ENCODE measurements around the gene RAB31. TPM values are rescaled to one million over a fixed set of nuclear protein-coding genes. Genes with fewer than 3 reads are reported as not detected.
"Not testable (repeated sequence)": the region's sequence is repeated elsewhere in the genome, so short reads cannot be mapped to it uniquely, and the experiment has no call there.

Gene RAB31
- total RNA-seq, 4 donors from 2014 or later: 12.2 to 22.0 (median 15.6) TPM

DNA sequence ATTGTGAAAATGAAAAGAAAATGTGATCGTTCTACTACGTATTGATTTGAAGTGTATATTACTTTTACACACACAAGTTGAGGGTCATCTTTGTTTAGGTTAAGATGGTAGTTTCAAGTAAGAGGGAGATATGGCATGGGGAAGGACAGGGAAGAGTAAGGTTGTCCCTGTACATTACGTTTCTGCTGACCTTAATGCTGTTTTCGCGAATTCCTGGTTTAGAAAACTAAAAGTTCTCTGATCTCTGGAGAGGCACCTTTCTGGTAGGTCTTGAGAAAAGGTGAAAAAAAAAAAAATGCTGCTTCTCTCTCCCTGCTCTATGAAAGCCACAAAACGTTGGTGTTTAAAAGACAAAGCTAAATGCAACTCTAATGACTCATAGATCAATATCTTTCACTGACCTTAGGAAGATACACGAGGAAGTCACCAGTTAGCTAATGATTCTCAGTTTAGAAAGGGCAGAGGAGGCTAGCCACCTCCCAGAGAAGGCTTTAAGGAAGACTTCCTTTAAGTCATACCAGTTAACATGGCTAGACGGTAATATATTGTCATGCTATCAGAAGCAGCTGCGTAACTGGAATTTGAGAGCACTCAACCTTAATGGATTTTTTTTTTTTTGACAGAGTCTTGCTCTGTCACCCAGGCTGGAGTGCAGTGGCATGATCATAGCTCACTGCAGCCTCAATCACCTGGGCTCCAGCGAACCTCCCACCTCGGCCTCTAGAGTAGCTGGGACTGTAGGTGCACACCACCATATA is 190.9 kb downstream of the RAB31 start:
- WGBS, 2 donors: 77 to 79% methylated on average over 11 of the region's 11 CpGs
- no peak for TF ChIP-seq POLR2A (IDR thresholded peaks at IDR 0.05)
- TF ChIP-seq, protein P1, sequence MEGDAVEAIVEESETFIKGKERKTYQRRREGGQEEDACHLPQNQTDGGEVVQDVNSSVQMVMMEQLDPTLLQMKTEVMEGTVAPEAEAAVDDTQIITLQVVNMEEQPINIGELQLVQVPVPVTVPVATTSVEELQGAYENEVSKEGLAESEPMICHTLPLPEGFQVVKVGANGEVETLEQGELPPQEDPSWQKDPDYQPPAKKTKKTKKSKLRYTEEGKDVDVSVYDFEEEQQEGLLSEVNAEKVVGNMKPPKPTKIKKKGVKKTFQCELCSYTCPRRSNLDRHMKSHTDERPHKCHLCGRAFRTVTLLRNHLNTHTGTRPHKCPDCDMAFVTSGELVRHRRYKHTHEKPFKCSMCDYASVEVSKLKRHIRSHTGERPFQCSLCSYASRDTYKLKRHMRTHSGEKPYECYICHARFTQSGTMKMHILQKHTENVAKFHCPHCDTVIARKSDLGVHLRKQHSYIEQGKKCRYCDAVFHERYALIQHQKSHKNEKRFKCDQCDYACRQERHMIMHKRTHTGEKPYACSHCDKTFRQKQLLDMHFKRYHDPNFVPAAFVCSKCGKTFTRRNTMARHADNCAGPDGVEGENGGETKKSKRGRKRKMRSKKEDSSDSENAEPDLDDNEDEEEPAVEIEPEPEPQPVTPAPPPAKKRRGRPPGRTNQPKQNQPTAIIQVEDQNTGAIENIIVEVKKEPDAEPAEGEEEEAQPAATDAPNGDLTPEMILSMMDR (IDR thresholded peaks at IDR 0.05): no peak
- no peak overlapping the region for H3K4me3 ChIP-seq (ENCODE audit: low read depth, poor library complexity, severe bottlenecking)
- DNase-seq (ENCODE audit: low spot score in 2 of 2): no peak
- intact Hi-C loops (cut with DNase I; ENCODE audit: low total_unique reads): no loop called here

DNA sequence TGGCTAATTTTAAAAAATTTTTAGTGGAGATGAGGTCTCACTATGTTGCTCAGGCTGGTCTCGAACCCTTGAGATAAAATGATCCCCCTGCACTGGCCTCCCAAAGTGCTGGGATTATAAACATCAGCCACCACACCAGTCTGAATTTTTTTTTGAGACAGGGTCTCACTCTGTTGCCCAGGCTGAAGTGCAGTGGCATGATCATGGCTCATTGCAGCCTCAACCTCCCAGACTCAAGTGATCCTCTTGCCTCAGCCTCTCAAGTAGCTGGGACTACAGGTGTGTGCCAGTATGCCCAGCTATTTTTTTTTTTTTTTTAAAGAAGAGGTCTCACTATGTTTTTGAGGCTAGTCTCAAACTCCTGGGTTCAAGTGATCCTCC is 191.4 kb downstream of the RAB31 start:
- 93 to 100% methylated on average over 1 of the region's 1 CpG for WGBS, 2 donors
- intact Hi-C loops (cut with DNase I; ENCODE audit: low total_unique reads): not testable (repeated sequence)

DNA sequence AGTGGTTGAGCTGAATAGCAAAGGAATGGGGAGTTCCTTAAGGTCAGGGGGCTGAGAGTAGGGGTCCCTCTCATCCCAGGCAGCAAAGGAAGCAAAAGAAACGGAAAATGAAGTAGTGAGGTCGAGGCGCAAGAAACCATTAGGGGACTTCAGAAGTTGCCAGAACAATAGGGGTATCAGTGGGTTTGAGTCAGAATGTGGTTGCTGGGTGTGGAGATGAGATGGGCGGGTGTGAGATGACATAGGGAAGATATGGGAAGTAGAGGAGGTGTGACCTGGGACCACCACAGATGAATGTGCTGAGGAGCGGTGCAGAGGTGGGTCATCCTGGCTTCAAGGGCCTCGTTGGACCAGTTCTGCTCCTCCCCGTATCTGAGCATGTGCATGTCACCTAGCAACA is 192.6 kb downstream of the RAB31 start:
- H3K4me3 ChIP-seq (ENCODE audit: low read depth, poor library complexity, severe bottlenecking): no peak overlapping the region
- no peak for DNase-seq (ENCODE audit: low spot score in 2 of 2)
- intact Hi-C loops (cut with DNase I; ENCODE audit: low total_unique reads): no loop called here
- no peak for TF ChIP-seq POLR2A (IDR thresholded peaks at IDR 0.05)
- TF ChIP-seq, protein P1 (IDR thresholded peaks at IDR 0.05): no peak
- WGBS, 2 donors: 90 to 92% methylated on average over 7 of the region's 7 CpGs

More for the DNA sequence above, 191.4 kb downstream of the RAB31 start:
- not testable (repeated sequence) for DNase-seq (ENCODE audit: low spot score in 2 of 2); H3K4me3 ChIP-seq (ENCODE audit: low read depth, poor library complexity, severe bottlenecking)

DNA sequence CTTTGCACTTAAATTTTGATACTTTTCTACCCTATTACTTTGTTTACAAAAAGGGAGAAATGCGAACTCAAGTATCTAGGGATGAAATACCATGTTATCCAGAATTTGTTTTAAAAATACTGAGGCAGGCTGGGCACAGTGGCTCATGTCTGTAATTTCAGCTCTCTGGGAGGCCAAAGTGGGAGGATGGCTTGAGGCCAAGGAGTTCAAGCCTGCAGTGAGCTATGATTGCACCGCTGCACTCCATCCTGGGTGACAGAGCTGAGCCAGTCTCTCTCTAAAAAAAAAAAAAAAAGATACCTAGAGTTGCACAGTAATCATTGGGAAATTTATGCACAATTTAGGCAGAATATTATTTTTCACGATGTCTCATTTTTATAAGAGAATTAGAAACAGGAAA is 193.3 kb downstream of the RAB31 start:
- WGBS, 2 donors: 87 to 89% methylated on average over 3 of the region's 3 CpGs

DNA sequence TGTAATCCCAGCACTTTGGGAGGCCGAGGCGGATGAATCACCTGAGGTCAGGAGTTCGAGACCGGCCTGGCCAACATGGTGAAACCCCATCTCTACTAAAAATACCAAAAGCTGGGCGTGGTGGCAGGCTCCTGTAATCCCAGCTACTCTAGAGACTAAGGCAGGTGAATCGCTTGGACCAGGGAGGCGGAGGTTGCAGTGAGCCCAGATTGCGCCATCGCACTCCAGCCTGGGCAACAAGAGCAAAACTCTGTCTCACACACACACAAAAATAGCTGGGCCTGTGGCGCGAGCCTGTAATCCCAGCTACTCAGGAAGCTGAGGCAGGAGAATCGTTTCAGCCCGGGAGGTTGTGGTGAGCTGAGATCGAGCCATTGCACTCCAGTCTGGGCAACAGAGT is 194.2 kb downstream of the RAB31 start:
- intact Hi-C loops (cut with DNase I; ENCODE audit: low total_unique reads); DNase-seq (ENCODE audit: low spot score in 2 of 2); H3K4me3 ChIP-seq (ENCODE audit: low read depth, poor library complexity, severe bottlenecking): not testable (repeated sequence)
- 90 to 92% methylated on average over 14 of the region's 14 CpGs for WGBS, 2 donors

More for the DNA sequence above, 193.3 kb downstream of the RAB31 start:
- TF ChIP-seq, protein P1 (IDR thresholded peaks at IDR 0.05): no peak
- TF ChIP-seq POLR2A (IDR thresholded peaks at IDR 0.05): no peak
- H3K4me3 ChIP-seq (ENCODE audit: low read depth, poor library complexity, severe bottlenecking): no peak overlapping the region
- intact Hi-C loops (cut with DNase I; ENCODE audit: low total_unique reads): no loop called here
- DNase-seq (ENCODE audit: low spot score in 2 of 2): no peak

DNA sequence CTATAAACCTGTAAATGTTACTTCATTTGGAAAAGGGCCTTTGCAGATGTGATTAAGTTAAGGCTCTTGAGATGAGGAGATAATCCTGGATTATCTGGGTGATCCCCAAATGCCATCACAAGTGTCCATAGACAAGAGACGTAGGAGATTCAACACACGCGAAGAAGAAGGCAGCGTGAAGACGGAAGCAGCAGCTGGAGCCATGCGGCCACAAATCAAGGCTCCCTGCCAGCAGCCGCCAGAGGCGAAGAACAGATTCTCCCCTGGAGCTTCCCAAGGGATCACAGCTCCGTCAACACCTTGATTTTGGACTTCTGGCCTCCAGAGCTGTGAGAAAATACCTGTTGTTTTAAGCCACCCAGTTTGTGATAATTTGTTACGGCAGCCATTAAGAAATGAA is 194.7 kb downstream of the RAB31 start:
- intact Hi-C loops (cut with DNase I; ENCODE audit: low total_unique reads): no loop called here
- H3K4me3 ChIP-seq (ENCODE audit: low read depth, poor library complexity, severe bottlenecking): no peak overlapping the region
- no peak for TF ChIP-seq POLR2A (IDR thresholded peaks at IDR 0.05)
- TF ChIP-seq, protein P1 (IDR thresholded peaks at IDR 0.05): no peak
- WGBS, 2 donors: 68 to 73% methylated on average over 10 of the region's 10 CpGs
- DNase-seq (ENCODE audit: low spot score in 2 of 2): no peak

DNA sequence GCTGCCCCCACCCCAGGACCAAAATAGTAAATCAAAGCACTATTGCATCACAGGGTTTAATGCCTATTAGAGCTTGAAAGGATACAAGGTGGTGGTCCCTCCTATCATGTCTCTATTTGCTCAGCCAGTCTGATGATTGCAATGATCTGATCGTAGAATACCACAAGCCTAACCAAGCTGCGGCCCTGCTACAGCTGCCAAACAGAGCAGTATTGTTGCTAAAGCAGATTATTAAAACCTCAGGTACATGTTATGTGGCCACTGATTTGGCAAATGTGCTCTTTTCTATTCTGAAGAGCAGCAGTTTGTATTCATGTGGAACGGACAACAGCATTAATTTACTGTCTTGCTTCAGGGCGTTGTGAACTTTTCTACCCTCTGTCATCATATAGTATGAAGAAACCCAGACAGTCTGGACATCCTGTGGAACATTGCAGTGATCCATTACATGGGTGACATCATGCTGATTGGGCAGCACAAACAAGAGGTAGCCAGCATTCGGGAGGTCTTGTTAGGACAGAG is 197.4 kb downstream of the RAB31 start:
- 73 to 74% methylated on average over 5 of the region's 5 CpGs for WGBS, 2 donors
- H3K4me3 ChIP-seq (ENCODE audit: low read depth, poor library complexity, severe bottlenecking): no peak overlapping the region
- no peak for DNase-seq (ENCODE audit: low spot score in 2 of 2)
- TF ChIP-seq POLR2A (IDR thresholded peaks at IDR 0.05): no peak
- TF ChIP-seq, protein P1 (IDR thresholded peaks at IDR 0.05): no peak
- intact Hi-C loops (cut with DNase I; ENCODE audit: low total_unique reads): no loop called here

All from lower leg skin (tissue), 4 donors.